ENCODE results near the gene NSD2.
A peak's percentile ranks its signal among the peaks of the same experiment; 100 is the strongest.

The NSD2 gene

GRCh38 chr4:1870328-1870577 is 940 bp upstream of the NSD2 start:
- Histone ChIP-seq H3K4me3 (ENCODE audit: low read depth, low read length) (peak overlapping the region; percentile 46), H3K36me3 (ENCODE audit: control insufficient read depth in 2 of 2, insufficient read depth in 1 of 2, low read length in 2 of 2) (no peaks in the 10 kb centered on the region; a peak in 1 of 3 replicates), H3K9me3 (ENCODE audit: control insufficient read depth, insufficient read depth, low read depth, low read length) (no peaks in the 10 kb centered on the region), H3K4me1 (ENCODE audit: control insufficient read depth, insufficient read depth, low read length) (no peaks in the 10 kb centered on the region), H3K27ac (ENCODE audit: extremely low read depth, low read depth, low read length) (peak overlapping the region; percentile 96)
- ChIA-PET CTCF (interaction anchor here (0.9 kb wide), 1 partner anchor 29 kb away, joined by 3 read pairs; no protein-coding TSS in a partner anchor), POLR2A (interaction anchor here (1.0 to 1.3 kb wide), 3 partner anchors 14 to 149 kb away, joined by 3 to 9 read pairs (median 3); partner anchors contain the start of genes LETM1, TACC3 and TMEM129)
- TF ChIP-seq ZEB2 (tag by site-specific recombination; IDR thresholded peaks at IDR 0.05): peak; percentile 57; the same call in 1 of the 2 replicates
- no peak for TF ChIP-seq ZNF114 (tag by site-specific recombination; IDR thresholded peaks at IDR 0.05)
- no peak for TF ChIP-seq ZNF549 (tag by site-specific recombination; IDR thresholded peaks at IDR 0.05)
- no peak for TF ChIP-seq ZNF514 (tag by site-specific recombination; IDR thresholded peaks at IDR 0.05)
- TF ChIP-seq ZNF501 (tag by site-specific recombination; IDR thresholded peaks at IDR 0.05): peak; percentile 70; the same call in 1 of the 2 replicates
- peak; percentile 88 for TF ChIP-seq ZNF335 (tag by site-specific recombination; conservative IDR thresholded peaks at IDR 0.05)
- TF ChIP-seq ZNF221 (tag by site-specific recombination; IDR thresholded peaks at IDR 0.05; ENCODE audit: borderline replicate concordance): no peak
- TF ChIP-seq ZNF843 (tag by site-specific recombination; IDR thresholded peaks at IDR 0.05): no peak
- no peak for TF ChIP-seq ZNF768 (tag by site-specific recombination; IDR thresholded peaks at IDR 0.05)
- TF ChIP-seq ZNF548 (tag by site-specific recombination; IDR thresholded peaks at IDR 0.05): no peak
- no peak for TF ChIP-seq OVOL3 (tag by site-specific recombination; IDR thresholded peaks at IDR 0.05)
- TF ChIP-seq ZNF488 (tag by site-specific recombination; IDR thresholded peaks at IDR 0.05): no peak
- no peak for TF ChIP-seq ZNF292 (tag by site-specific recombination; IDR thresholded peaks at IDR 0.05; ENCODE audit: borderline replicate concordance, low read depth)
- no peak for TF ChIP-seq ZNF629 (tag by site-specific recombination; IDR thresholded peaks at IDR 0.05)
- no peak for TF ChIP-seq ZNF394 (tag by site-specific recombination; IDR thresholded peaks at IDR 0.05; ENCODE audit: borderline replicate concordance)
- TF ChIP-seq KLF16 (tag by site-specific recombination; IDR thresholded peaks at IDR 0.05): peak; percentile 80
- TF ChIP-seq ZNF18 (tag by site-specific recombination; IDR thresholded peaks at IDR 0.05): peak; percentile 65; the same call in 1 of the 2 replicates
- no peak for TF ChIP-seq ZNF175 (tag by site-specific recombination; IDR thresholded peaks at IDR 0.05)
- no peak for TF ChIP-seq INSM2 (tag by site-specific recombination; IDR thresholded peaks at IDR 0.05)
- TF ChIP-seq ZNF692 (tag by site-specific recombination; IDR thresholded peaks at IDR 0.05): no peak
- TF ChIP-seq ZNF274 (IDR thresholded peaks at IDR 0.05; ENCODE audit: low read length): no peak
- TF ChIP-seq ZNF274 (tag by site-specific recombination; IDR thresholded peaks at IDR 0.05; ENCODE audit: borderline replicate concordance): no peak
- no peak for TF ChIP-seq ZNF155 (tag by site-specific recombination; IDR thresholded peaks at IDR 0.05)
- TF ChIP-seq PRDM1 (tag by site-specific recombination; IDR thresholded peaks at IDR 0.05): no peak
- TF ChIP-seq ATF2 (tag by site-specific recombination; IDR thresholded peaks at IDR 0.05; ENCODE audit: low read depth): no peak
- TF ChIP-seq HOXC10 (CRISPR knock-in tag; IDR thresholded peaks at IDR 0.05): no peak
- no peak for TF ChIP-seq ZNF76 (tag by site-specific recombination; IDR thresholded peaks at IDR 0.05; ENCODE audit: borderline replicate concordance, low read depth)
- TF ChIP-seq ZNF426 (tag by site-specific recombination; IDR thresholded peaks at IDR 0.05): no peak
- TF ChIP-seq ZNF239 (tag by site-specific recombination; IDR thresholded peaks at IDR 0.05): no peak
- no peak for TF ChIP-seq SCRT1 (tag by site-specific recombination; IDR thresholded peaks at IDR 0.05; ENCODE audit: borderline replicate concordance)
- TF ChIP-seq ZNF792 (tag by site-specific recombination; IDR thresholded peaks at IDR 0.05): no peak
- no peak for TF ChIP-seq ZBTB49 (tag by site-specific recombination; IDR thresholded peaks at IDR 0.05; ENCODE audit: low read depth)
